SK-N-MC (cell line): Measurements from ENCODE around the gene OCEL1.

Source experiments
- EZH2 ChIP-seq: fragments of 200-600 bp; sonication (generic); IDR thresholded peaks from one replicate; pipeline ENCODE4 v1.6.1; 2017; ENCODE audit warnings: antibody characterized with exemption
- FOXP2 ChIP-seq: optimal IDR thresholded peaks from 2 replicates; pipeline ENCODE3; 2011; ENCODE audit warnings: mild to moderate bottlenecking, moderate library complexity; ENCODE audit not compliant: insufficient read depth; ENCODE audit errors: extremely low read length, control extremely low read depth
- POLR2AphosphoS5 ChIP-seq: IDR thresholded peaks from 2 replicates; pipeline ENCODE4 v1.6.1; 2012; ENCODE audit warnings: mild to moderate bottlenecking, low read depth, low read length, borderline replicate concordance

DNA sequence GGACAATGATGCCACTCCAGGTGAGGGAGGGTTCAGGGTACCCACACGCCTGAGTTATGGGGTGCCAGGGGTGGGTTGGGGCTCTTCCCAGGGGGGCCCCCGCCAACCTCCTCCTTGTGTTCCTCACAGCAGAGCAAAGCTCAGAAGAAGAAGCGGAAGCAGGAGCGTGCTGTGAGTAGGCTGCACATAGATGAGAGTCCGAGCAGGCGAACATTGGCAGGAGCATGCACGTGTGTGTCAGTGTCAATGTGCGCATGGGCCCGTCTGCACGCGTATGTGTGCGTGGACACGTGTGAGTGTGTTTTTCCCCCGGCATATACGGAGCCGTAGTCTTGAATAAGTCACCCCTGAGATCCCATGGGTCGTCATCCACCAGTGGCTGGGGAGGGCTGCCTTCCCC lies 23.3 kb upstream of the OCEL1 start:
- TF ChIP-seq EZH2 (no peak), POLR2AphosphoS5 (no peak), FOXP2 (no peak)
